Measurements from ENCODE around the gene PDC.

DNA sequence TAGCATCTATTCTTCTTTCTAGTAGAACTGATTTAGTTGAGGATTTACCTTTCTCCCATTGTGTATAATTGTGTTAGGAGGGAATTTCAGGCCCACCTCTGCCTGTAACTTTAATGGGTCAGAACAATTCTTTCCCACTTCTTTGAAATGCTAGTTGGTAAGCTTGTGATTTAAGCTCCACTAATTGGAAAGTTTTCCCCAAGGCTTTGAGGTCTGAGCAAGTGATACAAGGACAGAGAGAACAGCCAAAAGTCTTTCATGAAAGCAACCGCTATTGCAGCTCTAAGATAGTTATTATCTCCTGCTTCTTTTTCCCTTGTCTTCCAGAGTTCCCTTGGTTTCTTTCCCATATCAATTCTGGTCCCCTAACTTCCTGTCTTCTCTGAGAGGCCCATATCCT is 38.7 kb upstream of the PDC start:
- TF ChIP-seq GATA2 (IDR thresholded peaks at IDR 0.05; ENCODE audit: low read depth, low read length) (no peak), GATA3 (IDR thresholded peaks at IDR 0.05; ENCODE audit: low read depth, low read length) (no peak)
